Suppressor macrophage treated with lipopolysaccharide for 1 hour (primary cell): ENCODE measurements around the gene RTN4R.

ENCODE experiments used
- DNase-seq, 3 donors: peaks; one replicate each; pipeline ENCODE4 v3.0.0-alpha.2; 2020 to 2022

The RTN4R gene

DNA sequence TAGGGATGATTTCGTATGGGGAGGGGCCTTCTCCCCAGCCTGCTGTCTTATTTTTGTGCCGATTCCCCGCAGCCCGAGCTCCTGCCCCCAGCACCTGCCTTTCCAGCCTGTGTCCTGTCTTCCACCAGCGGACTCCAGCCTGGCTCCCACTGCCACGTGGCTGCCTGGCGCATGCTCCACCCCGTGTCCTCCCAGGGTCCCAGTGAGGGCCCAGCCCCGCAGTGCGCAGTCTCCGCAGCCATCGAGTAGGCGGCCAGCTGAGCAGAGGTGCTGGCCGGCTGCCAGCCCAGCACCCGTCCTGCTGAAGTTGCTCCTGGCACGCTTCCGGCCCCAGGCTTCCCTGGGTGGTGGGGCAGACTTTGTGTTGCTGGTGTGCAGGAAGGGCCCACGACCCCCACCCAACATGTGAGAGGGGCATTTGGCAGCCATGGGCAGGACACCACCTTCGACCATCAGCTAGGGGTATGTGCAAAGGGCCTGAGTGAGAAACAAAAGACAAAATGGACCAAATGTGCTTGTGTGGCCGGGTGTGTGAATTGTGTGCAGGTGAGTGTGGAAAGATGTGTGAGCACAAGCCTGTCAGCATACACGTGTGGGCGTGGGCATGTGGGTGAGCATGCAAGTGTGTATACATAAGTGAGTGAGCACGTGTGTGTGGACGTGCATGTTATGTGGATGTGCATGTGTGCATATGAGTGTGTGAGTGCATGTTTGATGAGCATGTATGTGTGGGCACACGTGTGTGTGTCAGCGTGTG, 55.9 kb downstream of the RTN4R start:
- no peak for DNase-seq

DNA sequence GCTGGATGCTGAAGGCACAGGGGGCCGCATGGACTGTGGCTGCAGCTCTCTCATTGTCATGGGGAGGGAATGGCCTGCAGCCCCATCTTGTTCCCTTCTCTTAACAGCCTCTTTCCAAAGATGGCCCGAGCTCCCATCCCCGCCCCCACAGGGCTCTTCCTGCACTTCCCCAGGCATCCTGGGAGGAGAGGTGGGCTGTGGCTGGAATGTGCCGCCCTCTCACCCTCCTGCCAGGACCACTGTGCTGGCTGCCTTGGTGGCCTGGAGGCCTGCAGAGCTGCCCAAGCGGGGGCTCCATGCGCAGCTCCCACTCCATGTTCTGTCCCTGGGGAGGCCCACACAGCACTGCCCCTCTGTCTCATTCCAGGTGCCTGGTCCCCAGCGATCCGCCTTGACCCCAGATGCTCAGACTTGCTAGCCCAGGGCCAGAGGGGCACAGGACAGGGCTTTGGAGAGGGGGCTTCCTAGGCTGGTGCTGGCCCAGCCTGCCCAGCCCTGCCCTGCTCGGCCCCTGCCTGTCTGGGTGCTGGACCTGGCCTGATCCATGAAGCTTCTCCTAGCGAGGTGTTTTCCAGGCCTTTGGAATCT, 56.6 kb downstream of the RTN4R start:
- no peak for DNase-seq

GRCh38 chr22:20210473-20211059, 57.6 kb downstream of the RTN4R start:
- DNase-seq = no peak

GRCh38 chr22:20209761-20210250, 58.3 kb downstream of the RTN4R start:
- DNase-seq = no peak

DNA sequence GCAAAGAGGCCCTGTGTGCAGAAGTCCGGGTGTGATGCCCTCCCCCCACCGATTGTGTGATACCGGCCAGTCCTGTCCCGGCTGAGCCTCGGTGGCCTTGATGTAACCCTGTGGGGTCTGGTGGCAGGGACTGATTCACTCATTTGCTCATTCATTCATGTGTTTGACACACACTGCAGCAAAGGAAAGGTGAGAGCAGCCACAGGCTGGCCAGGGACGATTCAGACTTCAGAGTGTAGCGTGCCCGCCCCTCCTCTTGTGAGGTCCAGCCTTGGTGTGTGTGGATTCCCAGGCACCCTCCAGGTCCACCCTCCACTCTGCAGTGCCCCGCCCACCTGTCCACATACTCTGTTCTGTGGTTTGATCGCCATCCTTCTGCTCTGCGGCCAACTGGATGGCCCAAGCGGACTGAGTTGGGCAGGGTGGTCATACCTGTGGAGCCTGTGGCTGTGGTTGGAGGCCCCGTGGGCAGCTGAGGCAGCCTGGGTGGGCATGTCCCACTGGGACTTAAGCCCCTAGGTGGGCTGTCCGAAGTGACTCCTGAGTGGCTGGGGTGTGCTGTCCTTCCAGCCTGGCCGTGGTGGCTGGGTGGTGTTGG, 59.3 kb downstream of the RTN4R start:
- DNase-seq = no peak

GRCh38 chr22:20207277-20208025, 60.7 kb downstream of the RTN4R start:
- DNase-seq = no peak

- DNase-seq = peak; percentile 28 to 45 (median 32)
Measured at GRCh38 chr22:20206709-20207215, 61.4 kb downstream of the RTN4R start.

DNA sequence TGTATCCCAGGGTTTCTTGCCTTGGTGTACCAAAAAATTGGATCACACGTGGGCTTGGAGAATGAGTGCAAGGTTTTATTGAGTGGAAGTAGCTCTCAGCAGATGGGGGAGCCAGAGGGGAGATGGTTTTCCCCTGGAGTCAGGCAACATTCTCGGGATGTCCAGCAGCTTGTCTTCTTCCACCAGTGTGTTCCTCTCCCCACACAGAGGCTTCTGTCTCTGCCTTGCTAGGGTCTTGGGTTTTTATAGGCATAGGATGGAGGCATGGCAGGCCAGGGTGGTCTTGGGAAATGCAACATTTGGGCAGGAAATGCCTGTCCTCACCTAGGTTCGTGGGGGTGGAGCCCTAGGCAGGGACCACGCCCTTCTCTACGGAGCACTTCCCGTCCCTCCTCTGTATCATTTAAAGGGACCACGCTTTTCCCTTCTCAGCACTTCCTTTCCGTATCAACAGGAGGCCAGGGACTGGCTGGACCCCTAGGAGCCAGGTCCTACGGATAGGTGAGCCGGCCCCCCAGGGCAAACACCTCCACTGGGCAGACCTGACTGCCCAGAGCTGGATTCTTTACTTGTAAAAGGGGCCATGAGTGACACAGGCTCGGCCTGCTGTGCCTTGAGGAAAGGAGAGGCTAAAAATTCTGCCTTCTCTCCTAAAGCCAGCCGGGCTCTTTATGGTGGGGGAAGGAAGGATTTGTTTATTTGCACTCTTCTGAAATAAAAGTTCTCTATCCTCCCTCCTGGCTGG, 62.0 kb downstream of the RTN4R start:
- DNase-seq = peak; percentile 61 to 75 (median 73)

GRCh38 chr22:20205464-20205963, 62.6 kb downstream of the RTN4R start:
- no peak for DNase-seq

- no peak for DNase-seq
Measured at GRCh38 chr22:20204806-20205205, 63.3 kb downstream of the RTN4R start.

GRCh38 chr22:20204311-20204710, 63.8 kb downstream of the RTN4R start:
- no peak for DNase-seq

DNA sequence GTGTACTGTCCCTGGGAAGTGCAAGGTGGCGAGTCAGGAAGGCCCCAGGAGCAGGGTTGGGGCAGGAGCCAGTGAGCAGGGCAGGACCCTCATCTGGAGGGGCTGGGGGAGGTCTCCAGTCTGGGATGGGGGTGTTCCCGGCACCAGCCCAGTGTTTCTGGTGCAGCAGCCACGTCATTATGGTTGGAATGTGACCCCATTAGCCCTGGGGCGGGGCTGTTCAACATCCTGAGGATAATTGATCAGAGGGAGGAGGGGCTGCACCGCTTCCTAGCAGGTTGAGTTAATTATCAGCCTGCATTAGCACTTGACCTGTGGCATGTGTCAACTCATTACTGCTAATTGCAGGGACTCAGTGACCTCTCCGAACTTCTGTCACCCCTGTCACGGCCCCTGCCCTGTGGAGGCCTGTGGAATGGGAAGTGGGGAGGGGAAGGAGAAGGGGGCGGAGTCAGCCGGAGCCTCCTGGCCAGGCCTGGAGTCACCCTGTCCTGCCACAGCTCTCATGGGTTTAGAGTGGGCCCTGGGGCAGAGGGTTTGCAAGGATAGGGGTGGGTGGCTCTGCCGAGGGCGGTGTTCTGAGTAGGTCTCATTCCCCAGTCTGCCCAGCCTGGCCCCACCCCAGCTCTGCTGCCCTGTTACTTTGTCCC, 64.4 kb downstream of the RTN4R start:
- DNase-seq = peak; percentile 37 to 69 (median 47)

GRCh38 chr22:20203142-20203551, 65.0 kb downstream of the RTN4R start:
- DNase-seq = no peak

- DNase-seq = no peak
Measured at GRCh38 chr22:20201837-20202392, 66.2 kb downstream of the RTN4R start.

GRCh38 chr22:20199906-20200305, 68.2 kb downstream of the RTN4R start:
- no peak for DNase-seq

- no peak for DNase-seq
Measured at GRCh38 chr22:20199413-20199842, 68.7 kb downstream of the RTN4R start.

- no peak for DNase-seq
Measured at GRCh38 chr22:20198557-20199319, 69.4 kb downstream of the RTN4R start.

GRCh38 chr22:20197407-20198030, 70.6 kb downstream of the RTN4R start:
- DNase-seq = no peak

GRCh38 chr22:20196094-20196842, 71.8 kb downstream of the RTN4R start:
- DNase-seq = no peak
